COLO668 (cell line): ENCODE data around the gene SPP2.

Source experiments
- DNase-seq: peaks from one replicate; lab custom pipeline; 2025; ENCODE audit not compliant: unreplicated experiment; lab: John Stamatoyannopoulos, UW

SPP2 gene

DNA sequence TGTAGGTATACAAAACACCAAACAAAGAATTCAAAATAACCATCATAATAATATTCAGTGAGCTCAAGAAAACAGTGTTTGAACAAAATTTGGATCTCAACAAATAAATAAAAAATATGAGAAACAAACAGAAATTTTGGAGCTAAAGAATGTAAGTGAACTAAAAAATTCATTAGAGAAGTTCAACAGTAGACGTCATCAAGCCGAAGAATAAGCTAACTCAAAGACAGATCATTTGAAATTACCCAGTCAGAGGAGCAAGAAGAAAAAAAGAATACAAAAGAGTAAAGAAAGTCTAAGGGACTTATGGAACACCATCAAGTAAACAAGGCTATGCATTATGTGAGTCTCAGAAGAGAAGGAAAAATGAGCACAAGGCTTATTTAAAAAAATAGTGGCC, 16.6 kb upstream of the SPP2 start:
- DNase-seq: no peak

GRCh38 chr2:234038076-234038802, 12.3 kb upstream of the SPP2 start:
- DNase-seq: no peak

DNA sequence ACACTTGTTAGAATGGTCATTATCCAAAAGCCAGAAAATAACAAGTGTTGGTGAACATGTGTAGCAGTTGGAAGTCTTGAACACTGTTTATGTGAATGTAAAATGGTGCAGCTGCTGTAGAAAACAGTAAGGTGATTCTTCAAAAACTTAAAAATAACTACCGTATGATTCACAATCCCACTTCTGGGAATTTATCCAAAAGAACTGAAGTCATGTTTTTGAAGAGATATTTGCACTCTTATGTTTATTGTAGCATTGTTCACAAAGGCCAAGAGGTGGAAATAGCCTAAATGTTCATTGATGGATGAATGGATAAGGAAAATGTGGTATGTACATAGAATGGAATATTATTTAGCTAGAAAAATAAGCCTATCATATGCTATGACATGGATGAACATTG, 6.3 kb upstream of the SPP2 start:
- DNase-seq: no peak

- no peak for DNase-seq
These were observed 4.0 kb upstream of the SPP2 start for GRCh38 chr2:234046521-234046920.

DNA sequence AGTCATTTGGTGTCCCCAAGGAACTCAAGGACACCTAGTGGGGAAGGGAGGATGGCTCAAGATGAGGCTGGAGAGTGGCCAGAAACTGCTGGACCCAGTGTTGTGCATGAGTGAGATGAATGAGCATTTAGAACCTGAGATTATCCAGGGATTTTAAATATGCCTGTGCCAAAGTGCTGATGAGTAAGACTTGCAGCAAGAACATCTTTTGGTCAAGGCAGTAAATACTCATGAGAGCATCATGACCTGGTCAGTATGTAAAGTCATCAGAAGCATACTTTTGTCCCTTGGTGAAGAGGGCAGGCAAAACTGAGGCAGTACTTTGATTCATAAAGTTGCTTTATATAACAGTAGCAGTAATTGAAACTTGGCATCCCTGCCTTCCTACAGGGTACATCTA, 3.1 kb upstream of the SPP2 start:
- no peak for DNase-seq

GRCh38 chr2:234048049-234048448, 2.5 kb upstream of the SPP2 start:
- no peak for DNase-seq

DNA sequence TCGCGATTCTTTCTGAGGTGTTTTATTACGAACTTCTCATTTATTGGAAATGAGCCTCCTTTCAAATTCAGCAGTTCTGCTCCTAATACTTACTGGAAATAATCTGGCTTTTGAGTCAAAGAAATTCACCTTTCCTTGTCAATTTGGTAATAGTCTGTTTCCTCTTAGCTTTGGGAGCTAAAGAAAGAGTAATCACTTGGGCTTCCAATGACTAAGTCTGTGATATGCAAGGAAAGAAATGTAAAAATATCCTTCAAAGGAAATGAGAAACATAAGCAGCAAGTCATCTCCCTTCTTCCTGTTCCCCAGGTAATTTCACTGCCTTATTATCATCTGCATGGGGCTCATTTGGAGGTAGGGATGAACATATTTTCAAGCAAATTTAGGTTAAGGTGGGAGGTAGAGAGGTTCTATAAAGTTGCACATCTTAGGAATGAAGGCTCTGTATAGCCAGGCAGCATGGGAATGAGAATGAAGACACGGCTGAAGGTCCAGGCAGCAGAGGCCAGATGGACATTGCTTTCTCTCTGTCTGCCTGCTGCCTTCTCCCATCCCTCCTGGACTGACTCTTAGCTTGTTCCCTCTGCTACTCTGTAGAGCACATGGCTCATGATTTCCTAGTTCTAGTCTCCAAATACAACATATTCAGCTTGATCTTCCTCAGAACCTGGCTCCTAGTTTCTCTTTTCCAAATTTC, 1.0 kb downstream of the SPP2 start:
- DNase-seq: no peak

DNA sequence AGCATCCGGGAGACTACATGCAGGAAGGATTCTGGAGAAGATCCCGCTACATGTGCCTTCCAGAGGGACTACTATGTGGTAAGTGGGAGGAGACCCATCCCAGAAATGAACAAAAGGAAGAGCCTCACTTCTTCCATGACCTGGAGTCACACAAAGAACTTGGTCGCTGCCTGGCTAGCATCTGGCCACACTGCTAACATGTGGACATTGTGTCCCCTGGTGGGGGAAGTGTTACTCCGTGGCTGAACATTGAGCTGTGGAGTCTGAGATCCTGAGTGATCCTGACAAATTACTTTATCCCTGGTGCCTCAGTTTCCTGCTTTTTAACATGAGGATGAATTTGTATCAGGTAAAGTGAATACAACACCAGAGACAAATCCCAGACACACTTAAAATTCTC, 8.4 kb downstream of the SPP2 start:
- DNase-seq: no peak

DNA sequence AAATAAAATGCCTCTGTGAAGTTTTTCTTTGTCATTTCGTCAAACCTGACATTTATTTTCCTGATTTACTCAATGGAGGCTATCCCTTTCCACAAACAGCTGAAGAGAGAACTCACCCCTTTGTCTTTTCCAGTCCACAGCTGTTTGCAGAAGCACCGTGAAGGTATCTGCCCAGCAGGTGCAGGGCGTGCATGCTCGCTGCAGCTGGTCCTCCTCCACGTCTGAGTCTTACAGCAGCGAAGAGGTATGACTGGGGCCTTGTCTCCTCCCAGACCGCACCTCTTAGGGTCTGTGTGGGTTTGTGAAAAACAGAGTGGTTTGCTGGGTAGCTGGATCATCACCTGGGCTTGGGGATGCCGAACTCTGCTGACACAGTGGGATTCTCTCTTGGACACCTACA, 9.7 kb downstream of the SPP2 start:
- DNase-seq: peak; percentile 86

DNA sequence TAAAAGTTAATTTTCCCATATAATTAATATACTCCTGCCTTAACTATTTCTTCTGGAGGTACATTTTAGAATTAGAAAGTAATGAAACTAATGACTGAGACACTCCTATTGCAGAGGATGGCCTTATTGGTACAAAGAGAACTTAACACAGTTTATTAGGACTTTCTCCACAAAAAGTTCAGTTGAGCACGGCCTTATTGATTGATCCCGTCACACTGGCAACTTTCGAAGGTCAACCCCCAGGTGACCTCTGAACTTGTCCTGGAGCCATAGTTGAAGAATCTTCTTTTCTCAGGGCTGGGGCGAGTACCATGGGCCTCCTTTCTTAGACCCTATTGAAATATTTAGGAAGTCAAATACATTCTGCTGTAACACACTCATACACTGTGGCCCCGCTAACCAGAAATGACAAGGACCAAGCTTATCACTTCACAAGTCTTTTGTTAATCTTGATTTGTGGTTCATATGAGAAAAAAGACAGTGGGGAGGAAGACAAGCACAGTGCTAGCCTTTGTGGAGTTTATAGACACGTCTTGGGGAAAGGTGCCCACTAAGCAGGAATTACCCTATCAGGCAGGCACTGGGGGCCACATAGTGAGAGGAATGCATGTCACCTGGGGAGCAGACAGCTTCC, 11.2 kb downstream of the SPP2 start:
- no peak for DNase-seq

- no peak for DNase-seq
These were observed 16.1 kb downstream of the SPP2 start for GRCh38 chr2:234066587-234066986.

DNA sequence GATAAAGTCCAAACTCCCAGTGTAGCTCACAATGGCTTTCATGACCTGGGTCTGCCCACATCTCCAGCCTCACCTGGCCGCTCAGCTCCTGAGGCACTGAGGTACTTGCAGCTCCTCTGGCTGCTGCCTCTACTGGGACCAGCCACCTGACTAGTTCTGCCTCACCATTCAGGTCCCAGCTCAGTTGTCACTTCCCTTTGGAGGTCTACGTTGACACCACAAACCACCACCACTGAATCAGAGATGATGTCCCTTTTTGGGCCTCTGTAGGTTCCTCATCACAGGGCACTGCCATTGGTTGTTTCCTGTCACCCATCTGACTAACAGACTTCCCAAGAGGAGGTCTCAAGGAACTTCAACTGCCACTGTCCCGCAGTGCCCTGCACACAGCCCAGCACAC, 21.2 kb downstream of the SPP2 start:
- DNase-seq: no peak

DNA sequence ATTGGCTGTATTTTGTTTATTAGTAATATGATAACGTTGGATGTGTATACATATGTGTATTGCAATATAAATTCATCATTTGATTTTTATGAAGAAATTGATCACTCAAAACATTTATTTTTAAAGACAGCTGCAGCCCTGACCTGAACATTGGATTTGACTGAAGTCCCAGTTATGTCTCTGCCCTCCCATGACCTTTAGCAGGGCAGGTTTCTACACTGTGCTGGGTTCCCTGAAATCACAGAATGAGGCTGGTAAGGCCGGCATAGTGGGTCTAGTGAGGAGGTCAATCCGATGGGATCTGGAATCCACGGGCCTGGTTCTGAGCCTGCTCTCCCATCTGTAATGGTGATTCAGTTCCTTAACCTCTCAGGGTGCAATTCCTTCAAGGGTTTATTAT, 22.0 kb downstream of the SPP2 start:
- DNase-seq: no peak

- DNase-seq: no peak
These were observed 24.4 kb downstream of the SPP2 start for GRCh38 chr2:234074751-234075517.

DNA sequence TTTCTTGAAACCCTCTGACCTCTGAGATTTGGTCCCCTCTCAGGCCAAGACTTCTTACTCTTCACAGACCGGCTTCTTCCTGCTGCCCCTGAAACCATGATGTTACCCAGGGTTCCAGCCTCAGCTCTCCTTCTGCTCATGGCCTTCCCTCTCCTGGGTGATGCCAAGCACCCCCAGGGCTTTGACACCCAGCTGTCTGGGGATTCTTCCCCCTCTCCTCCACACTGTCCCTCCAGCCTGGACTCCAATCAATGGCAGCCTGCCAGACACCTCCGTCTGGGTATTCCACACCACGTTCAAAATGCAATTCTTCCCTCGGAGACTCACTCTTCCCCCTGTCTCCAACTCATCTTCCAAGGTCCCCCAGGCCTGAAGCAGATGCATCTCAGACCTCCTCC, 25.0 kb downstream of the SPP2 start:
- DNase-seq: no peak

GRCh38 chr2:234075947-234076346, 25.4 kb downstream of the SPP2 start:
- DNase-seq: no peak

DNA sequence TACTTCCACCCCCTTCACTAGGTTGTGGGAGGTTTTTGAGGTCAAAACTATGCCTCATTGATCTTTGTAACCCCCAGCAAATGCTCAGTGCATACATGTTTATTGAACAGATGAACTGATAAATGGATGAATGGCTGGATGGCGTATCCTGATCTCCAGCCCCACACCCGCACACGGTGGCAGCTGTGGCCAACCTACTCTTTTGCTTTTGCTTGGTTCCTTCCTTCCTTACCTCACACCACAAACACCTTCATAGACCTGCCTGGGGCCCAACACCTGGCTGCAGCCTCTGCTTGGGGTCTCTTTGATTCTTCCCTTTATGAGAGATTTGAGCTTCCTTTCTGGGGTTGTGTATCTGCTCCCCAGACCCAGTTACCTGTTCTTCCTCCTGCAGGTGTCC, 25.9 kb downstream of the SPP2 start:
- DNase-seq: no peak

GRCh38 chr2:234078129-234078528, 27.6 kb downstream of the SPP2 start:
- no peak for DNase-seq

DNA sequence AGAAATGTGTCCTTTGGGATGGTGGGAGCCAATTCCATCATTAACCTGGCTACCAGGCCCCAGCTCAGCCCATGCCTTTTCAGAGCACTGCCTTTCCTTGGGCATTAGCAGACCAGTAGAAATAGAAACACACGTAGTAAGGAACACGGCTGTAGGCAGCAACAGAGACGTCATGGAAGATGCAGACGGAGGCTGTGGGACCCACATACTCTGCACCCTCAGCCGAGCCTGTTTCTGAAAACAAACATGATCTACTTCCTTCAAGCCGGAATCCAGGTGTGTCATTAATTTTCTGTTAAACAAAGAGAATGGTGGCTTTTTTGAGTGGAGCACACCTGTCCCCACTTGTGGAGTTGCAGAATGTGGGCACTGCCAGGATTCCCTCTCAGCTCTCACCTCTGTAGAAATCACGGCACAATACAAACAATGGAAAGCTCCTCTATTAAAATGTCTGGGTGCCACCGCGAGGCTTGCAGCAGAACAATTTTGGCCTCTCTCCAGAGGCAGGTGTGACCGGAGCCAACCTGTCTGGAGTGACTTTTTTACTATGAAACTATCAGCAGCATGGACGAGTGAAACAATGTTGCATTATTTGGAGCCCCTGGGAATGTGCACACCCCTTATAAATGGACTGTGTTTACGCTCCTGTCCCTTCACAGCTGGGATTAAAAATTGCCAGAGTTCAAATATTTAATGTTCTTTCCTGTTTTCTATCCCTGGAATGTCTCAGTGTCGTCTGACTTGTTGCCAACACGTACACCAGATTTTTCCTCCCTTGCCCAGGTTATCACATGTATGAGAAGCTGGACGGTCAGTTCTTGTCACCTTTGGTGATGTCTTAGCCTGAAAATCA, 31.7 kb downstream of the SPP2 start:
- peak; percentile 74 for DNase-seq

- no peak for DNase-seq
These were observed 33.3 kb downstream of the SPP2 start for GRCh38 chr2:234083572-234084348.
